GM03348 (cell line): ENCODE results near the gene PROP1.
"Not testable (repeated sequence)": the region's sequence is repeated elsewhere in the genome, so short reads cannot be mapped to it uniquely, and the experiment has no call there.

ENCODE experiments used
- DNase-seq: peaks from one replicate; pipeline ENCODE4 v3.0.0; 2012; ENCODE audit warnings: low spot score

PROP1 gene

DNA sequence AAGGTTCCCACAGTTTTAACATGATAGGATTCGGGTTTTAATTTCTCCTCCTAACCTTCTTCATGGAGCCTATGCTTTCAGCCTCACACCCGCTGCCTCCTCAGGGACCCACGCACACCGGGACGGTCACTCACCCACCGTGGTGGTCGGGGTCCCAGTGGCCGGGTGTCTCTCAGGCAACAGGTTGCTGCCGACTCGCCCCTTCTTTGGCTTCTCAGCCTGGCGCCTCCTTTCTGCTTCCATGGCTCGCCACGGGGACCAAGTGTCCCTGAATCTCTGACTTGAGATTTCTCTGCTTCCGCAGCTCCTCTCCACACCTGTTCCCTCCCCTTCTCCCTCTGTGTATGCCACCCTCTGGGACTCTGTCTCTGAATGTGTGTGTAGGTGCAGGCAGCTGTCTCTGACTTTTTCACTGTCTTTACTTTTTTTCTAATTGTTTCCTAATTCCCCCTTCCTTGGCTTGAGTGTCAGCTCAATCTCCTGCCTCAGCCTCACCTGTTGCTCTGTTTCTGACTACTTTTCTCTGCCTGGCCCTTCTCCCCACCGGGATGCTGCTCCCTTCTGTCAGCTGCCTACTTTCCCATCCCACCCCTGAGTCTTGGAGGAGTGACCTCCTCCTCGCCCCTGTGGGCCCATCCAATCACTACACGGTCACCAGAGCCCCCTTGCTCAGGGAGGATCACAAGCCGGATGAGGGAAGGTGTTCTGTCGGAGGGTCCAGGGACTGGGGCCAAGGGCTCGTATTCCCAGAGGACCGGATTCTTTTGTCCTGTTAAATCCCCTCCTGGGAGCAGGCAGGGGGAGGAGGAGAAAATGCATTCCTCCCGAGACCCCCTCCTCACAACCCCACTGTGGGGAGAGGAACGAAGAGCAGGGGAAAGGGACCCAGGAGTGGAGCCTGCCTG, at the start of gene PROP1:
Gene PROP1 (minus strand): TSS at position 552 of the 905 bp plus-strand sequence. CDS start 309 bp downstream, at position 243.
- no peak for DNase-seq

DNA sequence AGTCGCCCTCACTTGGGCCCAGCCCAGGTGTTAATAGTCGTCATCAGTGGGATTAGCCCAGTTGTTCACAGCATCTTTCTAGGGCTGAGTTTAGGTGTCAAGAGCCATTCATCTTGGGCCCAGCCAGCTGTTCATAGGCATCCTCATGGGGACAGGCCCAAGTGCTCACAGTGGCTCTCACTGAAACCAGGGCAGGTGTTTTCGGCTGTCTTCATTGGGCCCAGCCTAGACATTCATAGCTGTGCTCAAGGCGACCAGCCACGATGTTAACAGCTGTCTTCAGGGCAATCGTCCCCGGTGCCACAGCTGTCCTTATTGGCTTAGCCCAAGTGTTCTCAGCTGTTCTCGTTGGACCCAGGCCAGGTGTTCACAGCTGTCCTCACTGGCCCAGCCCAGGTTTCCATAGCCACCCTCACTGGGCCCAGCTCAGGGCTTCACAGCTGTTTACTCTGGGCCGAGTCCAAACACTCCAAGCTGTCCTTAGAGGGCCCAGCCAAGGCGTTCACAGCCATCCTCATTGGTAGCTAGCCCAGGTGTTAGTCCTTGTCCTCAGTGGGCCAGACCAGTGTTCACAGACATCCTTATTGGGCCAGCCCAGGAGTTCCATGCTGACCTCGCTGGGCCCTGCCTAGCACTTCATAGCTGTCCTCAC, 23.5 kb upstream of the PROP1 start:
- DNase-seq = not testable (repeated sequence)

DNA sequence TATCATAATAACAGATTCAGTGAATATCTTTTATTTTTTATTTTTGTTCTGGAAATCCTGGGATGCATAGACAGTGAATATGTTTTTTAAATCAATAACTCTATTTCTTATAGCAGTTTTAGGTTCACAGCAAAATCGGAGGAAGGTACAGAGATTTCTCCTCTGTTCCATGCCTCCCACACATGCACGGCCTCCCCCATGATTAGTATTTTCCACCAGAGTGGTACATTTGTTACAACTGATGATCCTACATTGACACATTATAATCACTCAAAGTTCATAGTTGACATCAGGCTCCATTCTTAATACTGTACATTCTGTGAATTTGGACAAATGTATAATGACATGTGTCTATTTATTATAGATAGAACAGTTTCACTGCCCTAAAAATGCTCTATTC, 16.7 kb upstream of the PROP1 start:
- DNase-seq = not testable (repeated sequence)

DNA sequence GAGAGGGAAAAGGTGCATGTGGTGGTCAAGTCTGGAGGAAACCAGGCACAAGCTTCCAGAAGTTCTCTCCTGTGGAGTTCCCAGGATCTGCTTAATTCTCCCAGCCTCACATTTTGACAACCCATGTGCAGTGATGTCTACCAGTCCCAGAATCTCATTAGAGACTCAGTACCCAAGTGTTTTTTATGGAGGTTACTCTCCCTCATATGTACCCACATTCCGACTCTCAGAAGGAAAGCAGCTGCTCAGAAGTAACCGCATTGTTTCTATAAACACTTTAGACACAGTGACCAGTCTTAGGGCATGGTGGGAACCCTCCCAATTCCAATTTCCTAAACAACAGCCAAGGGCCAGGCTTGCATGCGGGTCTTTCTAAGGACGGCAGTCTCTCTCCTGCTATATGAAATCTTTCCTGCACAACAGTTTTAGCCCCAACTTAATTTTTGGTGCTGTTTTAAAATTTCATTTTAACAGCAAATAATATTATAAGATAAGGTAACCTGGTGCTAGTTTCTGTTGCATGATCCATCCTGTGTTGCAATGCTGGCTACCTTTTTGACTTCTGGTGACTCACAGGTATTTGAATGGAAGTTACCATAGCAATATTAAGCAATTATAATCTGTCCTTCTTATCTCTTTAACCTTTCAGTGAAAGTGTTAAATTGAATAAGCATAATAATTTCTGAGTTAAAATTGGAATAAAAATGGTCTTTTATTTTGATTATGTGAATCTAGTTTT, 15.9 kb upstream of the PROP1 start:
- not testable (repeated sequence) for DNase-seq

DNA sequence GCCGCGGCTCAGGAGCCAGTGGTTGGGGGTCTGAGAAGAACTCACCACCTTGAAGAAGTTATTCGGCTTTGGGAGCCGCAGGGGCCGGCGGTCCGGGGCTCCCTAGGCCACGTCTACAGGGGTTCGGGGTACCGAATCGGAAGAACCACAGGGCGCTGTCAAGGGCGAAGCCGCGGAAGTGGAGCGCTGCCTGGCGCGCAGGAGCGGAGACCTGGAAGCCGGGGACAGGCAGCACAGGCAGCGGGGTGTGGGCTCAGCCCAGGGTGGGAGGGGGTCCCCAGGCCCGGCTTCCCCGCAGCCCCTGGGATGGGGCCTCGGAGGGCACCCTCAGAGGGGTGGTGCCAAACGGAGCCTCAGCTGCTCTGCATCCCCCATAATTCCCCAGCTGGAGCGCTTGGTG, 11.2 kb upstream of the PROP1 start:
- DNase-seq = not testable (repeated sequence)

DNA sequence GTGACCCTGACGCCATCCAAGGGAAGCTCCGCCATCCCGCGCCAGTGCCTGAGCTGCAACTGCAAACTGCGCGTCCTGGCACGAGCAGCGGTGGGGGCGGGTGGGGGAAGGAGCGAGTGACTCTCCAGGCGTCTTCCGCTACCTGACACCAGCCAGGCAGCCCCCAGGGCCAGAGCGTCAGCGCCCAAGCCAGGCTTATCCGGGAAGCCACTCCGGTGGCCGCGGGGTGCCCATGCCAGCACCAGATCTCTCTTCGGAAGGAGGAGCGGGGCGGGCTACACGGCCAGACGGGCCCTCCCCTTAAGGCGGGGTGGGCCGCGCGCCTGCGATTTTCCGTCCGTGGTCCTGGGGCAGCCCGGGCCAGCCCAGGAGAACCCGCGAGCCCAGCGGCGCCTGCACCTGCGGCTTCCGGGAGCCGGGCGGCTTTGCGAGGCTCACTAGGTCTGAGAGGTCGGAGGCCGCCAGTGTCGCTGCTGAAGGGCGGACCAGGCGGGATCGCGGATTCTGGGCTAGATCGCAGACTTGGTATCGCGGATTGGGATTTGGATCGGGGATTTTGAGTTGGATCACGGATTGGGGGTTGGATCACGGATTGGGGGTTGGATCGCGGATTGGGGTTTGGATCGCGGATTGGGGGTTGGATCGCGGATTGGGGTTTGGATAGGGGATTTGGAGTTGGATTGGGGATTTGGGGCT, 10.6 kb upstream of the PROP1 start:
- DNase-seq = not testable (repeated sequence)

DNA sequence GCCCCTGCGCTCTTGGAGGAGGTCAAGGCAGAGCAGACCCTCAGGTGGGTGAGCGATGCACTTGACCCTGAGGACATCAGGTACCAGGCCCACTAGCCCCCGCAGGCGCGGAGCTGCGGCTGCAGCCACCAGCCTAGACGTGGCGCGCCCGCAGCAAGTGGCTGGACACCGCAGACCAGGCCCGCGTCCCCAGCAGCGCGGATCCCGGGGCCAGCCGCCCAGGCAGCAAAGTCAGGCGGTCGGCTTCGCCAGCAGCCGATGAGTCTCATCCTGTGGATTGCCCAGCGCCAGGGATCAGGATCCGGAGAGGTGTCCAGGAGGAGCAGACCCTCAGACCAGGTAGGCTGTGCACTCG, 10.1 kb upstream of the PROP1 start:
- DNase-seq = not testable (repeated sequence)

DNA sequence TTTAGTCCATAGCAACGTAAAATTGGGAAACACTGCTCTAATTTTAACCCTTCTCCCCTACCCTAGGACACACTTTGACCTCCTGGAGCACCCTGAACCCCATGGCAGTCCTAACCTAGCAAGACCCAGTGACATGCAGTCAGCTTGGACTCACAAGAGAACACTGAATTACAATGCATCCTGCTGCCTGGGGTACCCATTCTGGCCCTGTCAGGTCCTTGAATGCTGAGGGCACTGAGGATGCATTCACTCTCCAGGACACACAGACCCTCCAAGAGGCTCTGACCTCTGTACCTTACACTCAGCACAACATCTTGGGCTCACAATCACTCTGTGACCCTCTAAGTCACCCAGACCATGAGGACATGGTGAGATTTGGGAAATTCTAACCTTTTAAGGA, 1.8 kb upstream of the PROP1 start:
- DNase-seq = no peak

DNA sequence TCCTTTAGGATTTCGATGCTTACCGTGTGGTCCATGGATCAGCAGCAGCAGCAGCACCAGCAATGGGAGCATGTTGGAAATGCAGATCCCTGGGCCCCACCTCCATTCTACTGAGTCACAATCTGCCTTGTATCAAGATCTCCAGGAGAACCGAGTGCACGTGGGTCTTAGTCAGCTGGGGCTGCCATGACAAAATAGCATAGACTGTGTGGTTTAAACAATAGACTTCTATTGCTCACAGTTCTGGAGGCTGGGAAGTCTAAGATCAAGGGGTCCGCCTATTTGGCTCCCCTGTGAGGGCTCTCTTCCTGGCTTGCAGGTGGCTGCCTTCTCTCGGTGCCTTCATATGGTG, 1.3 kb upstream of the PROP1 start:
- DNase-seq = no peak

DNA sequence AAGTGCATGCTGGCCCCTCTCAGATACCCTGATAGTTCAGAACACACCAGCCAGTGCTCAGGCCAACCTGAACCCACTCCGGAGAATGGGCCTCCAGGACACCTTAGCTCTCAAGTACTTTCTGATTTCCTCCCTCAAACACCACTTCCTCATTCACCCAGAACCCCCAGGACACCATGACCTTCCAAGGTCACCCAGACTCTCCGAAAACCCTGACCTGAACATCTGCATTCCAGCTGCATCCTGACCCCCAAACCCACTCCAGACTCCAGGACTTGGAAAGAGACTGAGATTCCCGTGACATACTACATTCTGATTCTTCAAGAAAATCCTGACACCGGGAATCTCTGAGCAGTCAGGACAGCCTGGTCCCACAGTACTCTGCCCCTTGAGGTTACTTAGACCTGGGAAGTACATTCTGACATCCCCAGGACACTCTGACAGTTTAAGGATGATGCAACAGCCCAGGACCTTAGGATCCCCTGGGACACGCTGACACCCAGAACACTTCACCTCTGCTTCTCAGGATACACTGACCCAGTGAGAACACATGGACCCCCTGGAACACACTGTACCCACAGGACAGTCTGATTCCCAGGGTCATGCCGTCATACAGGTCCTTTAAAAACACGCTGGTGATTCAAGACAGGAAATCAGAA, 747 bp upstream of the PROP1 start:
- DNase-seq = peak; percentile 3

DNA sequence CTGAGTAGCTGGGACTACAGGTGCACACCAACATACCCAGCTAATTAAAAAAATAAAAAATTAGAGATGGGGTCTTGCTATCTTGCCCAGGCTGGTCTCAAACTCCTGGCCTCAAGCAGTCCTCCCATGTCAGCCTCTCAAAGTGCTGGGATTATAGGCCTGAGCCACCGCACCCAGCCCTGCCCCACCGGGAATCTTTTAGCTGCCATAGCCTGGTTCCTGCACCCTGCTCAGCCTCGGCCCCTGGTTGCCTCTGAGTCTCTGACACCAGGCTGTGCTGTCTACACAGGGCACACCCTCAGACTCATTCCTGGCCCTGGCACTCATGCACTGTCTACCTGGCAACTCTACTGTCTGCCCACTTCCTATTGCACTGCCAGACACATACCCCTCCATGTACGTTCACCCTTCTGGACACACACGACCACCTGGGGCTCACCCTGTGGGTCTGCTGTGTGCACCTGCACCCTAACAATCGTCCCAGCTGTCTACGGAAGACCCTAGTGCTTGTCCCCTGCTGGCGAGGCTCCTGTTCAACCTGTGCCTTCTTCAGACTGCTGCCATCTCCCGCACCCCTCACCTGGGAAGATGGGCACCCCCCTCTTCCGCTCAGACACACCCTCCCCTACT, 1.4 kb downstream of the PROP1 start:
- no peak for DNase-seq

DNA sequence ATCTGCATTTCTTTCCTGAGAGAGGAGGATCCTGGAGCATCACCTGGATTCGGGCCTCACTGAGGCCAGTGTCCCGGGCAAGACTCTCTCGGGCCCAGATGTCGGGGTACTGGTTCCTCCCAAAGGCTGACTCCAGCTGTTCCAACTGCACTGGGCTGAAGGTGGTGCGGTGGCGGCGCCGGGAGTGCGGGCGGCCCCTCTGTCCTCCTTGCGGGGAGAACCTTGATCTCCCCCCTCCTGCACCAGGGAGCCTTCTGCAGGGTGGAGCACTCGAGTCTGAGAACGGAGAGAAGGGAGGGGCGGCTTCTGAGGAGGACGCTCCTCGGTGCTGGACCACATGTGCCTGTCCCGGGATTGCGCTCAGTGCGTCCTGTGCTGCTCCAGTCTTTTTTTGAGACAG, 2.0 kb downstream of the PROP1 start:
- DNase-seq = no peak

DNA sequence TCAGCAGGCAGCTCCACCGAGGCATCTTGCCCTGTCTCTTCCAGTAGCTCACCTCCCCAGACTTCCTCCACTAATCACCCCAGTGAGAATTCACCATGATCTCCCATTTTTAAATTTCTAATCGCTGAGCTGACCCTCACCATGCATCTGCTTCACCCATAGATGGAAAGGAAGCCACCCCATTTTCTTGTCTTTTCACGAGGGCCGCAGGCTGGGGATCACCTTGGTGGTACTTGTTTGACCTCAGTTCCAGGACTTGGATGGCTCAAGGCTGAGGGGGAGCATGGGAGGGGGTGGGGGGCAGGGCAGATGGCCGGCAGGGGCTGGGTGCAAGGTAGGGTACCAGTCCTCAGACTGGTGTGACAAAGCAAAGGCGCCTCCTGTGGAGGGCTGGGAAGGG, 3.6 kb downstream of the PROP1 start:
- no peak for DNase-seq

DNA sequence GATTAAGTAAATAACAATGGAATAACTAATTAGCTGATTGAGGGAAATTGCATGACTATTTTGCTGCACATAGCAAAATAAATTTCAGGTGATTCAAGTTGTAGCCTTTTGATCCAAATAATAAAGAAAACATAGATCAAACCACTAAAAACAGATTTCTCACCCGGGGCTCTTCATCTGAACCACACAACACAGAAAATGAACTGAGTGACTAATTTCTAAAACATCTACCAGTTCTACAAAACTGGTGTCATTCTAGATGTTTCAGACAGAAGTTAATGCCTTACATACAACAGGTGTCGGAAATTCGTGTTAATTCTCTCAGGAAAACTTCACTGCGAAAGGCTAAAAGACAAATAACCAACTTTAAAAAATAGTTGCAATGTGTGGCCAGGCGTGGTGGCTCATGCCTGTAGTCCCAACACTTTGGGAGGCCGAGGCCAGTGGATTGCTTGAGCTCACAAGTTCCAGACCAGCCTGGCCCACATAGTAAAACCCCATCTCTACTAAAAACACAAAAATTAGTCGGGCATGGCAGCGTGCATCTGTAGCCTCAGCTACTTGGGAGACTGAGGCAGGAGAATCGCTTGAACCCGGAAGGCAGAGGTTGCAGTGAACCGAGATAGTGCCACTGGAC, 6.9 kb downstream of the PROP1 start:
- DNase-seq = no peak

DNA sequence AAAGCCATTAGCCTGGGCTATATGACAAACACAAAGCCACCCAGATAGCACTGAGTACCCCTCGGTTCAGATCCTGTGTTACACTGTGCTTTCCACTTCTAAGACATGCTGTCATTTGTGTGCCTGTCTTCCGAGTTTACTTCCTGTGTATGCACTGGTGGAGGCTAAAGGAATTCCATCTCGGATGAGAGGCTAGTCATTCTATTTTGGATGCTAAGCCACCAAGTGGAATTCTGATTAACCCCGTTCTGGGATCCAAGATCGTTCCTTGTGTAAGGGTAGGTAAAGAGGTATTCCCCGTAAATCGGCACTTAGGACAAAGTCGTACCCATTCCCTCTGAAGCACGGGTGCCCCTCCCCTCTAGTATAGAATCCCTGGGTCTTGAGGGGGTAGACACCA, 8.7 kb downstream of the PROP1 start:
- DNase-seq = no peak

DNA sequence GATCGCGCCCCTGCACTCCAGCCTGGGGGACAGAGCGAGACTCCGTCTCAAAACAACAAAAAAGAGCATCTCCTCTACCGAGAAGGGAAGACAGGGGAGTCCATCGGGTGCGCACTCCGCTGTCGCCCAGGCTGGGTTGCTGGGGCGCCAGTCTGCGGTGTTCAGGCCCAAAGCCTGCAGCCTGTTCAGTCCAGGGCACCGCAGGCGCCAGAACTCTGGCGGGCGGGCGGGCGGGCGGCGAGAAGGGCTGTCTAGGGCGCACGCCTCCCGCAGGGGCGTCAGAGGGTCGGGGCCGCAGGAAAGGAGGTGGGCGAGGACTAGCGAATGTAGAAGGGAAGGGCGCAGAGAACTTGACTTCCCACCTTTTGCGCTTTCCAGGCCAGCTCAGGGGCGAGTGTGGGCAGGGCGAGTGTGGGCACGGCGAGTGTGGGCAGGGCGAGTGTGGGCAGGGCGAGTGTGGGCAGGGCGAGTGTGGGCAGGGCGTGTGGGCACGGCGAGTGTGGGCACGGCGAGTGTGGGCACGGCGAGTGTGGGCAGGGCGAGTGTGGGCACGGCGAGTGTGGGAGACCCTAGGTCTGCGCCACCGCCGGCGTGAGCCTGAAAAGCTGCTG, 10.5 kb downstream of the PROP1 start:
- no peak for DNase-seq

DNA sequence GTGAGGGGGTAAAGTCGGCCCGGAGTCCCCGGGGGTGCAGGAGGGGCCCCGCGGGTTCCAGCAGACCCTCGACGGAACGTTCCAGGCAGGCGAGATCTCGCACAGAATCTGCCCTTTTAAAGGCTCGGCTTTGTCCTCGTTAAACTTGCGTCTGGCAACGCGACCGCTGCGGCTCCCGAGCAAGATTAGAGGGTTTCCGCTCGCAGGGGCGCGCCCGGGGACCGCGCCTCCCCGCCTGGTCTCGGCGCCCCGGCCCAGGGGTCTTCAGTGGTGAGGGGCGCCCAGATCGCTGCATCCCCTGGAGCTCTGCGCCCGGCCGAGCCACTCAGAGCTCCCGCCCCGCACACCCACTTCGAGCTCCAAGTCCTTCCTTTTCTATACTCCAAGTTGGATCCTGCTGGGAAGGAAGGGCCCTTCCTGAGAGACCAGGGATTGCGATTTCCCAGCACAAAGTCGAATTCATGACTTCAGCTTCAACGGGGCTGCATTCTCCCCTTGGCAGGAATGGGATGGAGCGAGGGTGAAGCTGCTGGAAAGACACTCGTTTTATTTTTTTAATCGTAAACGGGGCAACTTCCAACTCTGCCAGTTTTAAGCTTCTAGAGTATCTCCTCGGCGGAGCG, 11.3 kb downstream of the PROP1 start:
- no peak for DNase-seq

DNA sequence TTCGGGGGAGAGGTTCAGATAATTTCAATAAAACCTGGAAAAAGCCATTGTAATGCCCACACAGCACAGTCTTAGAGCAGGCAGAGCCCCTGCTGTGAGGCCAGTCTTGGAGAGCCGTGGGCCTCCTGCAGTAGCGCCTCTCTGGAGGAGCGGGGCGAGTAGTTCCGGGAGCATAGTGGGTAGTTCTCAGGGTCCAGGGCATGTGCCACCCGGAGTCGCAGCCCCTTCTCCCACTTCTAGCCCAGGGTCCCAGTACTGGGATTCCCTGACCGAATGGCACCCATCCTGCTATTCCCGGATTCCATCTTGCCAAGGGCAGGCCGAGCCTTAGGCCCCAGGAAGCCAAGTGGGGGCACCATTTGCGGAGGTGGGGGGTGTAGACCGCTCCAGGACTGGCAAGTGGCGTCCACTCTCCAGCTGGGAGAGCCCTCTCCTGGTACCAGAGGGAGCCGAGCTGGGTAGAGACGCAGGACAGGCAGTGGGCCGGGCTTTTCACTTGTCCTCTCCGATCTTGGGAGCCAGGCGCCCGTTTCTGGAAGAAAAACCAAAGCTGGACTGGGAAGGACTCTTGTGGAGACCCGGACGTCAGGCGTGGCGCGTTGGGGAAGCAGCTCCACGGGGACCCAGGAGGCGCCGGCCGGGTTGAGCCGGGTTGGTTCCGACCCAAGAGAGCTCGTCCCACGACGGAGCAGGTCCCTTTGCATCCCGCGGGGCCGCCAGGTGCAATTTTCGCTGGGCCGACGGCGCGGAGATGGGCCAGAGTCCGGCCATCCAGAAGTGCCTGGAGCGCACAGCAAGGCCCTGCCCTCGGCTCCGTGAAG, 12.1 kb downstream of the PROP1 start:
- DNase-seq = no peak

DNA sequence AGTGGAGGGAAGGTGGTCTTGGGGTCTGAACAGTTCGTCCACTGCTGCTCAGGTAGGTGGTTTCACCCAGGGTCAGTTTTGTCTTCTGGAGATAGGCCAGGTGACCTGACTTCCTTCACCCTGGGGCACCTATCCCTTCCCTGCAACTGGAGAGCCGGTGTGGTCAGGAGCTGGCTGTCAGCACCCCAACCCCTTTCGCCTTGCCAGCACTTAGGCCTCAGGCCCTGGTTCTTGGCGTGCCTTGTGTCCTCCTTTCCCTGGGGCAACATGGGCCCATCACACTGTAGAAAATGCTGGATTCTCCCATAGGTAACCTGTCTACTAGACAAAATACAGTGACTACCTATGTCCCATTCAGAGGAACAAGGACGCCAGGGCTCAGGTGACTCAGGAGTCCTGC, 13.1 kb downstream of the PROP1 start:
- no peak for DNase-seq
